GM12878 (cell line): Measurements from ENCODE around the gene PPARD. TPM values are rescaled to one million over a fixed set of nuclear protein-coding genes. Genes with fewer than 3 reads are reported as not detected.

Experiments used
- BHLHE40 ChIP-seq, 2 experiments: fragments of 450-650 bp in 1 of 2; IDR thresholded peaks; 2 replicates each; pipeline ENCODE4 v1.6.1; 2011 to 2017; ENCODE audit warnings: low read depth in 2 of 2, borderline replicate concordance in 1 of 2, improper control_type of control experiment in 1 of 2, low read length in 1 of 2, mild to moderate bottlenecking in 1 of 2
- CEBPB ChIP-seq, 2 experiments: fragments of 150-350 bp in 1 of 2; IDR thresholded peaks; 2 replicates each; pipeline ENCODE4 v1.6.1; 2012 to 2014; ENCODE audit warnings: low read depth in 2 of 2, low read length in 2 of 2, borderline replicate concordance in 1 of 2, inconsistent platforms in 1 of 2
- CHD1 ChIP-seq: IDR thresholded peaks from 2 replicates; pipeline ENCODE4 v1.6.1; 2012; ENCODE audit warnings: low read depth, low read length, improper control_type of control experiment
- MEF2B ChIP-seq: fragments of 450-650 bp; IDR thresholded peaks from 2 replicates; pipeline ENCODE4 v1.6.1; 2018; ENCODE audit warnings: mild to moderate bottlenecking, moderate library complexity; ENCODE audit not compliant: partially characterized antibody, poor library complexity, severe bottlenecking
- PAX5 ChIP-seq: IDR thresholded peaks from 2 replicates; pipeline ENCODE4 v1.6.1; 2011; ENCODE audit warnings: low read depth, low read length, borderline replicate concordance
- RELB ChIP-seq: fragments of 450-650 bp; IDR thresholded peaks from 2 replicates; pipeline ENCODE4 v1.6.1; 2017; ENCODE audit warnings: low read depth, mild to moderate bottlenecking, moderate library complexity
- REST ChIP-seq: IDR thresholded peaks from 2 replicates; pipeline ENCODE4 v1.6.1; 2012; ENCODE audit warnings: mild to moderate bottlenecking, low read depth, low read length
- SKIL ChIP-seq: fragments of 450-650 bp; IDR thresholded peaks from 2 replicates; pipeline ENCODE4 v1.6.1; 2017; ENCODE audit warnings: mild to moderate bottlenecking, low read depth, inconsistent platforms; ENCODE audit not compliant: poor library complexity, severe bottlenecking
- SMC3 ChIP-seq: IDR thresholded peaks from 2 replicates; pipeline ENCODE4 v1.6.1; 2011; ENCODE audit warnings: low read length, improper control_type of control experiment, borderline replicate concordance
- SREBF2 ChIP-seq: IDR thresholded peaks from 2 replicates; pipeline ENCODE4 v1.6.1; 2012; ENCODE audit warnings: mild to moderate bottlenecking, low read length
- TCF3 ChIP-seq: IDR thresholded peaks from 2 replicates; pipeline ENCODE4 v1.6.1; 2012; ENCODE audit warnings: low read depth, mild to moderate bottlenecking, low read length, borderline replicate concordance; ENCODE audit not compliant: insufficient read depth
- USF1 ChIP-seq: IDR thresholded peaks from 2 replicates; pipeline ENCODE4 v1.6.1; 2011; ENCODE audit warnings: borderline replicate concordance, low read depth, mild to moderate bottlenecking, moderate library complexity, mixed read lengths, low read length; ENCODE audit not compliant: insufficient read depth; ENCODE audit errors: extremely low read length
- USF2 ChIP-seq: IDR thresholded peaks from 2 replicates; pipeline ENCODE4 v1.6.1; 2011; ENCODE audit warnings: low read depth, low read length, improper control_type of control experiment, borderline replicate concordance
- ZBTB33 ChIP-seq: fragments of 450-650 bp; IDR thresholded peaks from 2 replicates; pipeline ENCODE4 v1.6.1; 2017; ENCODE audit warnings: mild to moderate bottlenecking
- ZZZ3 ChIP-seq: IDR thresholded peaks from 2 replicates; pipeline ENCODE4 v1.6.1; 2011; ENCODE audit warnings: low read depth; ENCODE audit not compliant: control insufficient read depth, insufficient read length
- polyA plus RNA-seq, 11 experiments: library from polyadenylated mRNA; depleted of rRNA in 4 of 11; unstranded in 6 of 11; stranded (reverse) in 5 of 11; fragments of >200 nt; fragmentation: Nextera tagmentation in 4 of 11; fragmentation: Illumina TruSeq in 1 of 11; extraction: Ambion mirVana in 4 of 11; extraction: Trizol in 1 of 11; gene quantifications; 1 replicate in 1 of 11; 2 replicates in 10 of 11; pipeline versions ENCODE4 v1.2.1 to v1.2.3, GENCODE V29; 2011 to 2016; ENCODE audit warnings: inconsistent platforms in 2 of 11, missing spikeins in 2 of 11, low read depth in 1 of 11
- total RNA-seq, 4 experiments: library from RNA; depleted of rRNA in 3 of 4; stranded (reverse); fragments of >200 nt in 3 of 4; fragmentation: Illumina TruSeq in 1 of 4; extraction: Trizol in 1 of 4; gene quantifications; 2 replicates each; pipeline versions ENCODE4 v1.2.1 to v1.2.3, GENCODE V29; 2013 to 2021

The PPARD gene
- total and polyA plus RNA-seq, 10 of the 15 experiments (the other 5 are each of a cell fraction or from before 2014, with no cell fraction given), result 0.05 to 12.6 (median 6.7) TPM

- TF ChIP-seq USF2 (no peak), REST (peak; percentile 62), PAX5 (peak; percentile 79; the same call in 1 of the 2 replicates), ZZZ3 (no peak), MEF2B (peak; percentile 2), BHLHE40 (IDR thresholded peaks at IDR 0.05; ENCODE audit: borderline replicate concordance in 1 of 2, low read depth in 2 of 2, low read length in 1 of 2) (peak; percentile 52 to 71; a peak in 3 of 4 replicates), USF1 (no peak), SKIL (no peak), CHD1 (peak; percentile 75; the same call in 1 of the 2 replicates), SMC3 (peak; percentile 76), SREBF2 (no peak), ZBTB33 (peak; percentile 4; the same call in 1 of the 2 replicates), TCF3 (peak; percentile 77), RELB (no peak; the same call in 1 of the 2 replicates), CEBPB (IDR thresholded peaks at IDR 0.05; ENCODE audit: borderline replicate concordance in 1 of 2, low read depth in 2 of 2, low read length in 2 of 2) (no peak; a peak in 1 of 4 replicates)
These were observed 126.0 kb downstream of the PPARD start, which contains the start of gene RPL10A (continued) for GRCh38 chr6:35468181-35468979.
